Activated CD4-positive, CD25-positive, alpha-beta regulatory T cell treated with anti-CD3 and anti-CD28 coated beads, Interleukin-2, amount 50 U/mL, for 24 hours (primary cell): ENCODE results near the gene ISYNA1.
"Not testable (repeated sequence)": the region's sequence is repeated elsewhere in the genome, so short reads cannot be mapped to it uniquely, and the experiment has no call there.

Experiments used
- ATAC-seq, 2 donors: fragments of 150-1000 bp; cut with Tn5 transposase; one replicate each; pipeline ENCODE4 v1.10.0; 2021; ENCODE audit warnings: mild to moderate bottlenecking in 1 of 2, moderate library complexity in 1 of 2

ISYNA1 gene

DNA sequence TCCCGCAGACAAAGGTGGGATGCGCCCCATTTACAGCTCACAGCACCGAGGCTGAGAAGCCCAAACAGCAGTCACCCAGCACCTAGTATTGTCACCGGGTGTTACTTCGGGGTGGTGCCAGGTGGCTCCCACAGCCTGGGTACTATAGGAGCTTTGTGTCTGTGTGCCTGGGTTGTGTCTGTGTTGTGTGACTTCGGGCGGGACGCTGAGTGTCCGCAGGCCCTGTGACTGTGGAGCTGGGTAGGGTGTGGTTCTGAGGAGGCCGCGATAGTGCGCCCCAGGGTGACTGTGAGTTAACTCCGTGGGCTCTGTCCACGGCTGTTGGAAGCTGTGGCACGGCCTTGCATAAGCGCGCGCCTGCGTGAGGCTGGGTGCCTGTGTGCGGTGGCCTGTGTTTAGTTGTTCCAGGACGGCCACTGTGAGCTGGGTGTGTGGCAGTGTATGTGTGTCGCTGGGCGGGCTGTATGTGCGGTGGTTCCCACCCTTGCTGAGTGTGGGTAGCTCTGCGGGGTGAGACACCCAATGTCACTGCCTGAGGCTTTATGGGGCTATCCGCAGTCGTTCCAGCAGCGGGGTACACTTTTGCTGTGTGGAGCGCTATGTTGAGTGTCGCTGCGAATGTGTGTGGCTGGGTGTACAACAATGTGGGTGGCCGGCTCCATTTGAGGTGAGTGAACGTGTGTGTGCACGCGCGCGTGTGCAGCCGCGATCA is 19.3 kb downstream of the ISYNA1 start:
- ATAC-seq, result peak; percentile 16 to 18

DNA sequence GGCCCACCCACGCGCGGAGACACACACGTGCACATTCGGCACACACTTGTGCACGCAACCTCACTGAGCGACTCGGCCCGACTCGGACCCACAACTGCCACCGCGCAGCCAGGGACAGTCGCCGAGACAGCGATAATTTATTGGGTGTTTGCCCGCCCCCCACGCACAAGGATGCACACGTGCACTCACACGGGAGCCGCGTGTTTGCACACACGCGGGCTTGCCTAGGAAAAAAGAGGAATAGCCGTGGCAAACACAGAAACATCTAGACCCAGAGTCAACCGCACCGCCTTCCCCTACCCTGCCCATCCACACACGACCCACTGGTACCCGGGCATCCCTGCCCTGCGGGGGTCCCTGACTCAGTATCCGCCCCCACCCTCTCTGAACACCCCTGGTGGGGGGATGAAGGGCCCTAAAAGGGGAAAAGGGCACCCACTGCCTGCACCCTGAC is 19.9 kb downstream of the ISYNA1 start:
- ATAC-seq, result no peak

GRCh38 chr19:18417250-18418028 is 20.5 kb downstream of the ISYNA1 start:
- no peak for ATAC-seq

DNA sequence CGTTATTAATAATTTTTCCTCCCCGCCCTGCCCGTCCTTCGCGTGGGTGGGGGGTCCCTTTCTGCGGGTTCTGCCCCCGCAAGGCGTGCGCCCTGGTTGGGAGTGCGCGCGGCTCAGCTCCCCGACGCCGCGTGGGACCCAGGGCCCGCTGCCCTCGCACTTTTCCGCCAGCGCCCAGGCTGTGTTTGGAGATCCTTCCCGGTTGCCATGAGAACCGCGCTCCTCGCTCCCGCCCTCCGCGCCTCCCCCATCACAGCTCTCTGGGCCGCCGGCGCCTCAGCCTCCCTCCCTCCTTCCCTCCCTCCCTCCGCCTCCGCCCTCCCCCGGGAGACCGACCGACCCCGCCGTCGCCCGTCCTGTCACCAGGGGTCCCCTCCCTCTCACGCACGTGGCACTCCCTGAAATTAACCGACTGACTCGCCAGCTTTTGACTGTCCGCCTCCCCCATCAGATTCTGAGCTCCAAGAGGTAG is 21.1 kb downstream of the ISYNA1 start:
- peak; percentile 4 to 5 for ATAC-seq

DNA sequence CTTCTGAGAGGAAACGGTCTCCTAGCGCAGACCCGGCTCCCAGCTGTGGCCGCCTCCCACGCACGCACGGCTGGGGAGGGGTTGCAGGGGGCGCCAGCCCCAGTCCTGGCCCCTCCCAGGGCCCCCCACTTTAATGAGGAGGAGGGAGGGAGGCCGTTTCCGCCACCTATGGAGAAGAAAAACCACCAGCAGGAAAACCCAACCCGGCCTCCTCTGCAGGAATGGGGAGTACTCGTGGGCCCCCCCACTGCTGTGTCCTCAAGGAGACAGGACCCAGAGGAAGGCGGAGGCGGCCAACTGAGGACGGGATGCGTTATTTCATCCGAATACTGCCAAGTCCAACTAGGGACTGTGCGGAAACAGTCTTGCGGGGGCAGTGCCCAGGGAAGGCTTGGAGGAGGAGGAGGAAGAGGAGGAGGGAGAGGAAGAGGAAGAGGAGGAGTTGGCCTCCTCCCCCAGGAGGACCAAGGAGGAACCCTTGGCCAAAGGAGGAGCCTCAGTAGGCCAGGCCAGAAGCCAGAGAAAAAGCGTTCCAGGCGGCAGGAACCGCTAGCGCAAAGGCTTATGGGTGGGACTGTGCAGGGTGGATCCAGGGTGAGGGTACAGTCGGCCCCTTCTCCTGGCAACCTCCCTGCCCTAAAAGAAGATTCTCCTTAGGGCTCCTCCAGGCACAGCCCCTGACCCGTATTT is 22.6 kb downstream of the ISYNA1 start:
- ATAC-seq, result no peak

DNA sequence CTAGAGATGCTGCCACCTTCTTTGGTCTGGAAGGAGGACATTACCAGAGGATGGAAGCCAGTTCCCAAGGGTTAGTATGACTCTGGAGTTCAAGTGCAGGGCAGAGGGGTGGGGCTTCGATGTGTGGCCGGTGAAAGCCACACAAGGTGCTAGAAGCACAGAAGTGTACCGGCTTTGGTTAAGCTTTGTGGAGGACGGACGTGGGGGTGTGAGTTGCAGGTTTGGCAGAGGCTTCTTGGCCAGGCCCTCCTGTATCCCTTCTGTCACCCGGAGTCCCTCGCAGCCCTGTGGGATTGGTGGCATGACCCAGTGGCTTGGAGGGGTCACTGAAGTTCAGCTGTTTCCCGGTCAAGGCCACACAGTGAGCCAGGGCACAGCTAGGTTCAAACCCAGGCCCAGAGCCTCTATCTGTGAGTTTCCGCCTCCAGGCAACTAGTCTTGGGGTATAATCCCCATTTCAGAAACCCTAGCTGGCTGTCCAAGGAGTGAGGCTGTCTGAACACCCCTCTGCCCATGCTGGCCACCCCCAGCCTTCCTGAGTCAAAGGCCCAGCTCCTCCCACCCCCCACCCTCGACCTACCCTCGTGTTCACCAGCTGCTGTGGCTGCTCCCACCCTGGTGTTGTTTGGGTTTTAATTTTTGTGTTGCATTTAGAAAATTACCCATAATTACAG is 23.3 kb downstream of the ISYNA1 start:
- no peak for ATAC-seq

GRCh38 chr19:18412610-18413239 is 25.2 kb downstream of the ISYNA1 start:
- ATAC-seq, result no peak

- ATAC-seq, result peak; percentile 14 to 17
These were observed 29.9 kb downstream of the ISYNA1 start for GRCh38 chr19:18408053-18408476.

- ATAC-seq, result no peak
These were observed 31.2 kb downstream of the ISYNA1 start for GRCh38 chr19:18406749-18407148.

DNA sequence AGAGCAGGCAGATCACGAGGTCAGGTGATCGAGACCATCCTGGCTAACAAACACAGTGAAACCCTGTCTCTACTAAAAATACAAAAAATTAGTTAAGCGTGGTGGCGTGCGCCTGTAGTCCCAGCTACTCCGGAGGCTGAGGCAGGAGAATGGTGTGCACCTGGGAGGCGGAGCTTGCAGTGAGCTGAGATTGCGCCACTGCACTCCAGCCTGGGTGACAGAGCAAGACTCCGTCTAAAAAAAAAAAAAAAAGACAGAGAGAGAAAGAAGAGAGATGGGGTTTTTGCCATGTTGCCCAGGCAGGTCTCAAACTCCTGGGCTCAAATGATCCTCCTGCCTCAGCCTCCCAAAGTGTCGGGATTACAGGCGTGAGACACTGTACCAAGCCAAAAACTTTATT is 32.2 kb downstream of the ISYNA1 start:
- not testable (repeated sequence) for ATAC-seq

- ATAC-seq, result not testable (repeated sequence)
These were observed 35.3 kb downstream of the ISYNA1 start for GRCh38 chr19:18402455-18403248.

DNA sequence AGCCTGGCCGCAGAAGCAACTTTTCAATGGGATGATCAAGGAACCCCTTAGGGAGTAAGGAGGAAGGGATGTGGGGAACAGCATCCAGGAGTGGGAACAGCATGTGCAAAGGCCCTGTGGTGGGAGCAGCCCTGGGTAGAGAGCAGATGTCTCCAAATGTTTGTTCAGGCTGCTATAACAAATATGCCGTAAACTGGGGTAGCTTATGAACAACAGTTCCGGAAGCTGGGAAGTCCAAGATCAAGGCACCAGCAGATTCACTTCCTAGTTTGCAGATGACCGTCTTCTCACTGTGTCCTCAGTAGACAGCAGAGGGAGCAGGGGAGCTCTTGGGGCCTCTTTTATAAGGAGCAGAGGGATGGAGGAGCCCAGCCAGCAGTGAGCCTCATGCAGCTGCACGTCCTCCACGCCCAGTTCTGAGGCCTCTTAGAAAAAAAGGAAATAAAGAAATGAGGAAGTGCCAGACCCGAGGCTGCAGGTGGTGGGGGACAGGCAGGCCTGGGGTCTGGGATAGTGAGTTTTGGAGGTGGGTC is 36.3 kb downstream of the ISYNA1 start:
- ATAC-seq, result peak in 1 of 2 donors; percentile 36

- ATAC-seq, result no peak
These were observed 38.9 kb downstream of the ISYNA1 start for GRCh38 chr19:18399008-18399407.

- ATAC-seq, result peak in 1 of 2 donors; percentile 41
These were observed 40.4 kb downstream of the ISYNA1 start, which contains the start of gene LRRC25 for GRCh38 chr19:18397242-18398202. Gene LRRC25 (minus strand): TSS chr19:18397622. CDS start chr19:18396963, 659 bp downstream.

DNA sequence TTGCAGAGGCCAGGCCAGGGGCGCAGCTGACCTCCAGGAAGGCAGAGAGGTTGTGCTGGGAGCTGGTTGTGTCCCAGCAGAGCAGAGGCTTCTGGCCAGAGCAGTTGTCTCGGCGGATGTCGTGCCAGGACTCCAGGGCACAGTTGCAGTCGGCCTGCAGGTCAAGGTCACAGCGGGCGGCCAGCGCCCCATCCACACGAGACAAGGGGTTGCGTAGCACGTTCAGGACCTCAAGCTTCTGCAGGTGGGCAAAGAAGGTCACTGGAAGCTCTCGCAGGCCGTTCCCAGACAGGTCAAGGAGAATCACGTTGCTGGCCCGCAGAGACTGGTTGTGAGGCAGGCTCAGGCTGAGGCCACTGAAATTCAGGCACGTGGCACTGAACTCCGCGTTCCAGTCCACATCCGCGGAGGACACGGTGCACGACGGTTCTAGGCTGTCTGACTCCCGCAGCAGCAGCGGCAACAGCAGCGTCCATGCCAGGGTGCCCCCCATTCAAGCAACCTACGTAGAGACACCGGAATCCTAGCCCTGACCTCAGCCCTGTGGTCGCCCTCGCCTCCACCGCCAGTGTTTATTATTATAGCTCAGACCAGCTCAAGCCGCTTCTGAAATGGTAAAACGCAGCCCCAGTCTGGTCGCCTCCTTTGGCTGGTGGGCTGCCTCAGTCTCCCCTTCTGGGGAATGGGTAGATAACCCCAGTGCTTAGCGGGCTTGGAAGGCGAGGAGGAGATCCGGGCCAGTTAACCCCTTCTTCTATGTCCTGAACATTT is 41.3 kb downstream of the ISYNA1 start:
- ATAC-seq, result no peak

- no peak for ATAC-seq
These were observed 44.1 kb downstream of the ISYNA1 start for GRCh38 chr19:18393836-18394235.

DNA sequence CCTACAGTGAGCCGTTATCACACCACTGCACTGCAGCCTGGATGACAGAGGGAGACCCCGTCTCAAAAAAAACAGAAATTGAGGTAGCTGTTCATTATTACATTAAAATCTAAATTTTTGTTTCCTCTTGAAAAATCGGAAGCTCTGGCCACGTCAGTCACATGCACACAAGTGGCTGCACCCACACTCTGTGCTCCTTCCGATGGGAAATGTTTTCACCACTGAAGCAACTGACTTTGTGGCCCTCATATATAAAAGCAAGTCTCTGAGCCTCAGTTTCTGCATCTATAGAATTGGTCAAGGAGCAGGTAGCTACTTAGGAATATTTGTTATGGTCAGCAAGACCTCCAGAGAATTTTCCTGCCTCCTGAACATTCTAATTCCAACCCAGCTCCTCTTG is 45.0 kb downstream of the ISYNA1 start:
- ATAC-seq, result no peak

- ATAC-seq, result no peak
These were observed 45.5 kb downstream of the ISYNA1 start for GRCh38 chr19:18392417-18392816.
